Ishikawa (cell line): ENCODE measurements around the gene LOXL3.

Source experiments
- CEBPB ChIP-seq: IDR thresholded peaks from 2 replicates; pipeline ENCODE4 v1.6.1; 2012
- CREB1 ChIP-seq: IDR thresholded peaks from 2 replicates; pipeline ENCODE4 v1.6.1; 2012; ENCODE audit warnings: low read depth
- EGR1 ChIP-seq: IDR thresholded peaks from 2 replicates; pipeline ENCODE4 v1.6.1; 2012
- EP300 ChIP-seq: IDR thresholded peaks from 2 replicates; pipeline ENCODE4 v1.6.1; 2012; ENCODE audit warnings: borderline replicate concordance
- FOXM1 ChIP-seq: IDR thresholded peaks from 2 replicates; pipeline ENCODE4 v1.6.1; 2012; ENCODE audit warnings: low read depth, borderline replicate concordance
- NFIC ChIP-seq: IDR thresholded peaks from 2 replicates; pipeline ENCODE4 v1.6.1; 2012
- RAD21 ChIP-seq: IDR thresholded peaks from 2 replicates; pipeline ENCODE4 v1.6.1; 2012; ENCODE audit warnings: low read depth
- REST ChIP-seq: IDR thresholded peaks from 2 replicates; pipeline ENCODE4 v1.6.1; 2012; ENCODE audit warnings: low read depth, mild to moderate bottlenecking
- TAF1 ChIP-seq: IDR thresholded peaks from 2 replicates; pipeline ENCODE4 v1.6.1; 2012; ENCODE audit warnings: low read depth, mild to moderate bottlenecking
- TCF12 ChIP-seq: IDR thresholded peaks from 2 replicates; pipeline ENCODE4 v1.6.1; 2012; ENCODE audit warnings: low read depth
- TEAD4 ChIP-seq: IDR thresholded peaks from 2 replicates; pipeline ENCODE4 v1.6.1; 2012
- USF1 ChIP-seq: IDR thresholded peaks from 2 replicates; pipeline ENCODE4 v1.6.1; 2012
- YY1 ChIP-seq: IDR thresholded peaks from 2 replicates; pipeline ENCODE4 v1.6.1; 2012; ENCODE audit warnings: low read depth
- ZBTB7A ChIP-seq: IDR thresholded peaks from 2 replicates; pipeline ENCODE4 v1.6.1; 2012; ENCODE audit warnings: low read depth
- TF ChIP-seq, protein P1 (sequence below): IDR thresholded peaks from 2 replicates; pipeline ENCODE4 v1.6.1; 2012

LOXL3 gene

GRCh38 chr2:74567881-74568280 is 14.1 kb upstream of the LOXL3 start:
- TF ChIP-seq CEBPB: no peak
- TF ChIP-seq NFIC: no peak
- TF ChIP-seq EP300: no peak
- TF ChIP-seq EGR1: no peak
- no peak for TF ChIP-seq REST
- no peak for TF ChIP-seq CREB1
- no peak for TF ChIP-seq TAF1
- no peak for TF ChIP-seq RAD21

GRCh38 chr2:74566754-74567085 is 13.0 kb upstream of the LOXL3 start:
- TF ChIP-seq USF1: no peak

DNA sequence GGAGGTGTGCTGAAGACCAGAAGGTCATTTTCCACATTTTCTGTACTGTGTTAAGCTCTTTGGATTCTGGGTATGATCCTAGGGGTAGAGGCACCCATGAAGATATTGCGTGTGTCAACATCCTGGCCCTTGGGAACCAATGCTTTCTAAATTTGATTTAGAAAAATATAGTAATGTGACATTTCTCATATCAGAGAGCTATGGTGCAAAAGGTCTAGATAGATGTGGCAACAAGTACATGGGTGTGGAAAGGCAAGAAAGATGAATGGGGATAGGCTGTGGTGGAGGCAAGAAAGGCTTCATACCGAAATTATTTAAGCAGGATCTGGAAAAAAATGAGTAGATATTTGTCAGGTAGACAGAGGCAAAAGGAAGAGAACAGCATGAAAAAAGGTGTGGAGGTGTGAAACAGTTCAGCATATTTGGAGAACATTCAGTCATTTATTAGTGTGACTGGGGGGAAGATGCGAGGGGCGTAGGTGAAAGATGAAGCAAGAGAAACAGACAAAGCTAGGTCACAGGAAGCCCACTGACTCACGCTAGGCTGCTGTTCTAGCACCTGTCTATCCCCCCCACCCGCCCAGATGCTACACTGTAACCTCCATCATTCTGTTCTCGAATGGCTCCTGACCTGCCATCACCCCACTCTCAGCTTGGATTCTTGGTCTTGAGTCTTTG is 12.5 kb upstream of the LOXL3 start:
- TF ChIP-seq NFIC (no peak), EGR1 (no peak), RAD21 (no peak), EP300 (no peak), TEAD4 (no peak), USF1 (no peak), REST (no peak), FOXM1 (no peak), ZBTB7A (no peak), TAF1 (no peak), CREB1 (no peak)
- TF ChIP-seq, protein P1, sequence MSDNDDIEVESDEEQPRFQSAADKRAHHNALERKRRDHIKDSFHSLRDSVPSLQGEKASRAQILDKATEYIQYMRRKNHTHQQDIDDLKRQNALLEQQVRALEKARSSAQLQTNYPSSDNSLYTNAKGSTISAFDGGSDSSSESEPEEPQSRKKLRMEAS: no peak

- TF ChIP-seq EP300 (no peak), ZBTB7A (no peak), TCF12 (no peak), NFIC (no peak), FOXM1 (no peak), CREB1 (no peak), TAF1 (no peak), EGR1 (no peak)
These were observed 10.5 kb upstream of the LOXL3 start for GRCh38 chr2:74564222-74564621.

DNA sequence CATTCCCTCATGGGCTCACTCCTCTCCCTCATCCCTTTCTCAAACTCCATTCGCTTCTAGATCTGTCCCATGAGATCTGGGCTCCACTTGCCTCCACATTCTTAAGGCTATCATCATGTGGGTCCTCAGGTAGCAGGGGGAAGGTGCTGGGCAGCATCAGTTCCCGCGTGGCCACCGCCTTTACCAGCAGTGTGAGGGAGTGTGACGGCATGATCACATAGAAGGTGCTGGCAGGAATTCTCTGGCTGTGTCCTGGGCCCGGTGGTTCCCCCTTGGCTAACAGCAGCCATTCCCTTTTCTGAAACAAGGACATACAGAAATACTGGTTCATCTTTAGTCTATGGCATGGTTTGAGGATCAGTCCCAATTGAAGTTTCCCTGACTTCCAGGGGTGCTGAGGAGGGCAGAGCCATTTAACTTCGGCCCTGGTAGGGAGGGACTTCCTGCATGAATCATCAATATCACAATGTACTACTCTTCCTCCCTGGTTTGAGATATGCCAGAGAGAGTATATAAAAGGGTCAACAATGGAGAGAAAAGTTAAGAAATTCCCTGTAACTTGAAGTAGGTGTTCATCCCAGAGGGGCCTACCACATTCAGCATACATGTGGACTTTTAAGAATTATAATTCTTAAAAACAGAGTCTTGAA is 8.5 kb upstream of the LOXL3 start:
- TF ChIP-seq CEBPB (no peak), CREB1 (no peak), YY1 (no peak)
- TF ChIP-seq, protein P1: no peak

GRCh38 chr2:74560591-74560990 is 6.8 kb upstream of the LOXL3 start:
- no peak for TF ChIP-seq ZBTB7A
- TF ChIP-seq TEAD4: peak; percentile 58; the same call in 1 of the 2 replicates

- no peak for TF ChIP-seq NFIC
- TF ChIP-seq, protein P1: no peak
- no peak for TF ChIP-seq USF1
- TF ChIP-seq TEAD4: no peak
- no peak for TF ChIP-seq YY1
- no peak for TF ChIP-seq RAD21
- no peak for TF ChIP-seq REST
- TF ChIP-seq CEBPB: no peak
- TF ChIP-seq TAF1: no peak
- no peak for TF ChIP-seq FOXM1
- TF ChIP-seq EP300: no peak
These were observed 6.2 kb upstream of the LOXL3 start for GRCh38 chr2:74559912-74560311.
